IMR-90 (cell line): ENCODE data around the gene TGM4. TPM values are rescaled to one million over a fixed set of nuclear protein-coding genes. Genes with fewer than 3 reads are reported as not detected.

ENCODE experiments used
- ATAC-seq: fragments of 200-7000 bp; cut with Tn5 transposase; 2 replicates; pipeline ENCODE4 v1.9.1; 2020; ENCODE audit warnings: low read depth, mild to moderate bottlenecking, moderate library complexity
- Bru-seq: library from RNA; stranded (reverse); fragments of 400-500 nt; gene quantifications from one replicate; lab custom pipeline; 2021; lab: Mats Ljungman, UMichigan
- BruChase-seq, 2 experiments: library from RNA; stranded (reverse); fragments of 400-500 nt; gene quantifications; one replicate each; lab custom pipeline; 2021; lab: Mats Ljungman, UMichigan
- BruUV-seq: library from RNA; stranded (reverse); fragments of 400-500 nt; replicated peaks from 2 replicates; lab custom pipeline; 2021; lab: Mats Ljungman, UMichigan
- CTCF ChIA-PET: fragments of 300-600 bp; formaldehyde crosslinking; extraction: SDS; loops from one replicate; lab custom pipeline; 2021; ENCODE audit warnings: antibody characterized with exemption; lab: Yijun Ruan, JAX
- POLR2A ChIA-PET: fragments of 300-600 bp; sonication (Branson Sonifier 250); formaldehyde crosslinking; loops from one replicate; lab custom pipeline; 2022; ENCODE audit warnings: antibody characterized with exemption; ENCODE audit not compliant: unreplicated experiment; lab: Charles Lee
- DNase-seq: peaks from one replicate; pipeline ENCODE4 v3.0.0; 2013
- H2AFZ ChIP-seq: replicated peaks from 2 replicates; pipeline ENCODE3; 2013; ENCODE audit warnings: low read length, mild to moderate bottlenecking; ENCODE audit not compliant: poor library complexity
- H2AK5ac ChIP-seq: 2 replicates; pipeline ENCODE4 v1.6.1; 2013; ENCODE audit warnings: low read depth, low read length, inconsistent platforms
- H2AK9ac ChIP-seq: replicated peaks from 2 replicates; pipeline ENCODE3; 2013; ENCODE audit warnings: mild to moderate bottlenecking, low read depth, low read length, moderate library complexity; ENCODE audit not compliant: poor library complexity
- H2BK120ac ChIP-seq: 2 replicates; pipeline ENCODE4 v1.6.1; 2013; ENCODE audit warnings: low read depth, low read length, inconsistent platforms
- H2BK15ac ChIP-seq: 3 replicates; pipeline ENCODE4 v1.6.1; 2013; ENCODE audit warnings: low read depth, low read length, inconsistent platforms
- H2BK20ac ChIP-seq: 2 replicates; pipeline ENCODE4 v1.6.1; 2013; ENCODE audit warnings: low read depth, mild to moderate bottlenecking, inconsistent platforms, low read length, moderate library complexity
- H2BK5ac ChIP-seq: 2 replicates; pipeline ENCODE4 v1.6.1; 2013; ENCODE audit warnings: mild to moderate bottlenecking, low read depth, low read length, inconsistent platforms; ENCODE audit not compliant: poor library complexity, severe bottlenecking
- H3K14ac ChIP-seq: replicated peaks from 2 replicates; pipeline ENCODE4 v1.6.1; 2013; ENCODE audit warnings: low read depth, low read length, inconsistent platforms
- H3K18ac ChIP-seq: 2 replicates; pipeline ENCODE4 v1.6.1; 2013; ENCODE audit warnings: low read depth, low read length, control low read depth
- H3K23ac ChIP-seq: 2 replicates; pipeline ENCODE4 v1.6.1; 2013; ENCODE audit warnings: low read depth, low read length, inconsistent platforms
- H3K27ac ChIP-seq: 2 replicates; pipeline ENCODE4 v1.5.1; 2013; ENCODE audit warnings: mild to moderate bottlenecking, control low read depth, low read length; ENCODE audit not compliant: insufficient read depth
- H3K27me3 ChIP-seq: 2 replicates; pipeline ENCODE4 v1.6.1; 2013; ENCODE audit warnings: low read length; ENCODE audit not compliant: control insufficient read depth, insufficient read depth
- H3K36me3 ChIP-seq: 2 replicates; pipeline ENCODE4 v1.6.1; 2013; ENCODE audit warnings: low read length, mixed read lengths; ENCODE audit not compliant: control insufficient read depth, insufficient read depth
- H3K4ac ChIP-seq: 2 replicates; pipeline ENCODE4 v1.6.1; 2013; ENCODE audit warnings: low read depth, low read length, inconsistent platforms
- H3K4me1 ChIP-seq: 2 replicates; pipeline ENCODE4 v1.6.1; 2013; ENCODE audit warnings: low read length, mixed read lengths; ENCODE audit not compliant: control insufficient read depth, insufficient read depth
- H3K4me2 ChIP-seq: 2 replicates; pipeline ENCODE4 v1.6.1; 2013; ENCODE audit warnings: low read depth, mild to moderate bottlenecking, control low read depth, low read length, moderate library complexity
- H3K4me3 ChIP-seq: 2 replicates; pipeline ENCODE4 v1.5.1; 2013; ENCODE audit warnings: low read depth, mild to moderate bottlenecking, control low read depth, low read length, moderate library complexity; ENCODE audit not compliant: insufficient read depth
- H3K56ac ChIP-seq: 2 replicates; pipeline ENCODE4 v1.6.1; 2013; ENCODE audit warnings: low read length, inconsistent platforms; ENCODE audit not compliant: insufficient read depth; ENCODE audit errors: extremely low read depth
- H3K79me1 ChIP-seq, 2 experiments: 2 replicates each; pipeline ENCODE4 v1.6.1; 2013; ENCODE audit warnings: low read length in 2 of 2, inconsistent platforms in 1 of 2, low read depth in 1 of 2
- H3K9ac ChIP-seq: 2 replicates; pipeline ENCODE4 v1.6.1; 2013; ENCODE audit warnings: low read depth, low read length, control low read depth
- H3K9me1 ChIP-seq: 2 replicates; pipeline ENCODE4 v1.6.1; 2013; ENCODE audit warnings: low read length, inconsistent platforms; ENCODE audit not compliant: insufficient read depth
- H3K9me3 ChIP-seq: 2 replicates; pipeline ENCODE4 v1.6.1; 2013; ENCODE audit warnings: low read length; ENCODE audit not compliant: control insufficient read depth, insufficient read depth
- H4K20me1 ChIP-seq: 2 replicates; pipeline ENCODE4 v1.6.1; 2013; ENCODE audit warnings: low read length, inconsistent platforms; ENCODE audit not compliant: insufficient read depth
- H4K5ac ChIP-seq: 2 replicates; pipeline ENCODE4 v1.6.1; 2013; ENCODE audit warnings: mild to moderate bottlenecking, low read depth, low read length, control low read depth
- H4K8ac ChIP-seq, 2 experiments: 2 replicates each; pipeline ENCODE4 v1.6.1; 2013; ENCODE audit warnings: low read depth in 2 of 2, low read length in 2 of 2, control low read depth in 1 of 2, inconsistent platforms in 1 of 2
- H4K91ac ChIP-seq: 2 replicates; pipeline ENCODE4 v1.6.1; 2013; ENCODE audit warnings: low read depth, low read length, inconsistent platforms; ENCODE audit not compliant: insufficient read depth
- BHLHE40 ChIP-seq: fragments of 150-350 bp; IDR thresholded peaks from 2 replicates; pipeline ENCODE4 v1.6.1; 2016; ENCODE audit warnings: mild to moderate bottlenecking, low read depth, low read length
- CEBPB ChIP-seq: IDR thresholded peaks from 2 replicates; pipeline ENCODE4 v1.6.1; 2012; ENCODE audit warnings: low read depth, low read length, improper control_type of control experiment
- CHD1 ChIP-seq: IDR thresholded peaks from 2 replicates; pipeline ENCODE4 v1.6.1; 2012; ENCODE audit warnings: low read depth, low read length, improper control_type of control experiment
- CTCF ChIP-seq: conservative IDR thresholded peaks from 2 replicates; pipeline ENCODE4 v1.5.1; 2012; ENCODE audit warnings: mild to moderate bottlenecking, low read depth, low read length, improper control_type of control experiment
- ELK1 ChIP-seq: fragments of 150-350 bp; IDR thresholded peaks from 2 replicates; pipeline ENCODE4 v1.6.1; 2016; ENCODE audit warnings: low read depth, mild to moderate bottlenecking, low read length, moderate library complexity, borderline replicate concordance
- FOS ChIP-seq: fragments of 150-350 bp; IDR thresholded peaks from 2 replicates; pipeline ENCODE4 v1.6.1; 2016; ENCODE audit warnings: low read depth, low read length
- MAZ ChIP-seq: IDR thresholded peaks from 2 replicates; pipeline ENCODE4 v1.6.1; 2012; ENCODE audit warnings: low read depth, mild to moderate bottlenecking, low read length, improper control_type of control experiment, moderate library complexity, borderline replicate concordance
- SMC3 ChIP-seq: fragments of 150-350 bp; IDR thresholded peaks from 2 replicates; pipeline ENCODE4 v1.6.1; 2016; ENCODE audit warnings: low read depth, mild to moderate bottlenecking, antibody characterized with exemption, low read length, moderate library complexity
- USF2 ChIP-seq: fragments of 150-350 bp; IDR thresholded peaks from 2 replicates; pipeline ENCODE4 v1.6.1; 2017; ENCODE audit warnings: mild to moderate bottlenecking, antibody characterized with exemption, low read length, low read depth
- WGBS, 2 experiments: methylation state at CpG; one replicate each; pipeline versions ENCODE4 v1.1.5 to v1.1.7; 2013; ENCODE audit warnings: missing lambda C conversion rate in 2 of 2; ENCODE audit not compliant: insufficient read length in 1 of 2; ENCODE audit errors: extremely low coverage in 2 of 2; 5-methylcytosine and 5-hydroxymethylcytosine counted together
- dilution Hi-C: fragments of 300-500 bp; cut with HindIII; formaldehyde crosslinking; loops from one replicate; pipeline ENCODE4 v1.14.3; 2018; ENCODE audit warnings: low sequenced_read_pairs; ENCODE audit not compliant: unreplicated experiment
- in situ Hi-C: fragments of 300-500 bp; cut with MboI; formaldehyde crosslinking; loops from 3 replicates; pipeline ENCODE4 v1.14.3; 2019; ENCODE audit warnings: low sequenced_read_pairs, inconsistent platforms, mixed read lengths
- intact Hi-C: fragments of 100-400 bp; cut with micrococcal nuclease; formaldehyde crosslinking; loops from 2 replicates; pipeline ENCODE4 v1.10.0; 2022
- long read RNA-seq: library from polyadenylated mRNA; unstranded; transcript quantifications from one replicate; pipeline ENCODE4 v2.0.0, GENCODE V29; 2021; ENCODE audit not compliant: unreplicated experiment
- polyA plus RNA-seq, 3 experiments: library from polyadenylated mRNA; depleted of rRNA; stranded (reverse); fragments of >200 nt; gene quantifications; 2 replicates each; pipeline ENCODE4 v1.2.3, GENCODE V29; 2012; ENCODE audit warnings: low replicate concordance in 1 of 3
- total RNA-seq: library from RNA; depleted of rRNA; stranded (reverse); fragments of >200 nt; gene quantifications from 2 replicates; pipeline ENCODE4 v1.2.3, GENCODE V29; 2012; rRNA removed

The TGM4 gene
- total RNA-seq (under 0.01 TPM in 1 of 2 replicates, not detected in the other), polyA plus RNA-seq (2012; rRNA removed) (0.03 and 0.10 TPM in 2 replicates), Bru-seq, nascent RNA (not detected), BruChase-seq, experiment 1, labeled RNA remaining after a 6-hour chase (not detected), BruChase-seq, experiment 2, labeled RNA remaining after a 2-hour chase (percentile 2 among the genes with signal in this experiment)
- polyA plus RNA-seq (2012; cell fraction: cytosol; rRNA removed) = 0.01 TPM in 1 of 2 replicates, not detected in the other
- polyA plus RNA-seq (2012; cell fraction: nucleus; rRNA removed; ENCODE audit: low replicate concordance) = 0.07 and 0.09 TPM in 2 replicates
- long read RNA-seq = 0 reads

GRCh38 chr3:44874308-44874707 is at the start of gene TGM4:
Gene TGM4, plus strand, starts transcription at chr3:44874608. Its CDS starts 71 bp downstream, at chr3:44874679.
- no CpG with 5 or more reads among the region's 5 CpGs for WGBS, 2 experiments
- ATAC-seq (no peak), DNase-seq (no peak)
- no peaks in the 10 kb centered on the region for H3K4me1 ChIP-seq
- peak within 1 kb of the TSS; percentile 28 for H2AFZ ChIP-seq
- H3K79me1 ChIP-seq = no peaks in the 10 kb centered on the region
- no peak within 1 kb of the TSS for H4K8ac ChIP-seq
- H4K5ac ChIP-seq = no peak within 1 kb of the TSS
- no peak within 1 kb of the TSS for H3K14ac ChIP-seq
- H2BK15ac ChIP-seq = no peak within 1 kb of the TSS
- H3K23ac ChIP-seq = no peak within 1 kb of the TSS
- no peak within 1 kb of the TSS for H3K27ac ChIP-seq
- H2BK20ac ChIP-seq = no peak within 1 kb of the TSS
- ChIA-PET CTCF (no interaction called here), POLR2A (no interaction called here)
- no peak within 1 kb of the TSS for H2BK5ac ChIP-seq
- no peak within 1 kb of the TSS for H3K4me3 ChIP-seq
- no peak within 1 kb of the TSS for H4K91ac ChIP-seq
- no peak within 1 kb of the TSS for H2AK9ac ChIP-seq
- H3K4me2 ChIP-seq = no peak within 1 kb of the TSS
- H3K9ac ChIP-seq = no peak within 1 kb of the TSS
- no peak within 1 kb of the TSS for H3K4ac ChIP-seq
- no peak within 1 kb of the TSS for H3K18ac ChIP-seq
- H2AK5ac ChIP-seq = no peak within 1 kb of the TSS
- BruUV-seq = no TSS peak
- H3K36me3 ChIP-seq = no peaks in the 10 kb centered on the region
- no peaks in the 10 kb centered on the region for H3K27me3 ChIP-seq
- no peaks in the 10 kb centered on the region for H4K20me1 ChIP-seq
- TF ChIP-seq BHLHE40 (no peak), FOS (no peak), USF2 (no peak), ELK1 (no peak), MAZ (no peak), SMC3 (no peak), CHD1 (no peak), CTCF (no peak), CEBPB (no peak)
- H3K9me1 ChIP-seq = no peaks in the 10 kb centered on the region
- H3K56ac ChIP-seq = no peak within 1 kb of the TSS
- no peak within 1 kb of the TSS for H2BK120ac ChIP-seq
- in situ Hi-C loops = no loop called here
- intact Hi-C loops = no loop called here
- dilution Hi-C loops = no loop called here
- no peaks in the 10 kb centered on the region for H3K9me3 ChIP-seq
